IMR-90 (cell line): ENCODE data around the gene BAZ2B. TPM values are rescaled to one million over a fixed set of nuclear protein-coding genes. Genes with fewer than 3 reads are reported as not detected.

Experiments used
- ATAC-seq: fragments of 200-7000 bp; cut with Tn5 transposase; 2 replicates; pipeline ENCODE4 v1.9.1; 2020; ENCODE audit warnings: low read depth, mild to moderate bottlenecking, moderate library complexity
- BruUV-seq: library from RNA; stranded (reverse); fragments of 400-500 nt; replicated peaks from 2 replicates; lab custom pipeline; 2021; lab: Mats Ljungman, UMichigan
- CTCF ChIA-PET: fragments of 300-600 bp; formaldehyde crosslinking; extraction: SDS; loops from one replicate; lab custom pipeline; 2021; ENCODE audit warnings: antibody characterized with exemption; lab: Yijun Ruan, JAX
- POLR2A ChIA-PET: fragments of 300-600 bp; sonication (Branson Sonifier 250); formaldehyde crosslinking; loops from one replicate; lab custom pipeline; 2022; ENCODE audit warnings: antibody characterized with exemption; ENCODE audit not compliant: unreplicated experiment; lab: Charles Lee
- DNase-seq: peaks from one replicate; pipeline ENCODE4 v3.0.0; 2013
- H2AFZ ChIP-seq: replicated peaks from 2 replicates; pipeline ENCODE3; 2013; ENCODE audit warnings: low read length, mild to moderate bottlenecking; ENCODE audit not compliant: poor library complexity
- H2AK5ac ChIP-seq: 2 replicates; pipeline ENCODE4 v1.6.1; 2013; ENCODE audit warnings: low read depth, low read length, inconsistent platforms
- H2AK9ac ChIP-seq: replicated peaks from 2 replicates; pipeline ENCODE3; 2013; ENCODE audit warnings: mild to moderate bottlenecking, low read depth, low read length, moderate library complexity; ENCODE audit not compliant: poor library complexity
- H2BK120ac ChIP-seq: 2 replicates; pipeline ENCODE4 v1.6.1; 2013; ENCODE audit warnings: low read depth, low read length, inconsistent platforms
- H2BK15ac ChIP-seq: 3 replicates; pipeline ENCODE4 v1.6.1; 2013; ENCODE audit warnings: low read depth, low read length, inconsistent platforms
- H2BK20ac ChIP-seq: 2 replicates; pipeline ENCODE4 v1.6.1; 2013; ENCODE audit warnings: low read depth, mild to moderate bottlenecking, inconsistent platforms, low read length, moderate library complexity
- H2BK5ac ChIP-seq: 2 replicates; pipeline ENCODE4 v1.6.1; 2013; ENCODE audit warnings: mild to moderate bottlenecking, low read depth, low read length, inconsistent platforms; ENCODE audit not compliant: poor library complexity, severe bottlenecking
- H3K14ac ChIP-seq: replicated peaks from 2 replicates; pipeline ENCODE4 v1.6.1; 2013; ENCODE audit warnings: low read depth, low read length, inconsistent platforms
- H3K18ac ChIP-seq: 2 replicates; pipeline ENCODE4 v1.6.1; 2013; ENCODE audit warnings: low read depth, low read length, control low read depth
- H3K23ac ChIP-seq: 2 replicates; pipeline ENCODE4 v1.6.1; 2013; ENCODE audit warnings: low read depth, low read length, inconsistent platforms
- H3K27ac ChIP-seq: 2 replicates; pipeline ENCODE4 v1.5.1; 2013; ENCODE audit warnings: mild to moderate bottlenecking, control low read depth, low read length; ENCODE audit not compliant: insufficient read depth
- H3K27me3 ChIP-seq: 2 replicates; pipeline ENCODE4 v1.6.1; 2013; ENCODE audit warnings: low read length; ENCODE audit not compliant: control insufficient read depth, insufficient read depth
- H3K36me3 ChIP-seq: 2 replicates; pipeline ENCODE4 v1.6.1; 2013; ENCODE audit warnings: low read length, mixed read lengths; ENCODE audit not compliant: control insufficient read depth, insufficient read depth
- H3K4ac ChIP-seq: 2 replicates; pipeline ENCODE4 v1.6.1; 2013; ENCODE audit warnings: low read depth, low read length, inconsistent platforms
- H3K4me1 ChIP-seq: 2 replicates; pipeline ENCODE4 v1.6.1; 2013; ENCODE audit warnings: low read length, mixed read lengths; ENCODE audit not compliant: control insufficient read depth, insufficient read depth
- H3K4me2 ChIP-seq: 2 replicates; pipeline ENCODE4 v1.6.1; 2013; ENCODE audit warnings: low read depth, mild to moderate bottlenecking, control low read depth, low read length, moderate library complexity
- H3K4me3 ChIP-seq: 2 replicates; pipeline ENCODE4 v1.5.1; 2013; ENCODE audit warnings: low read depth, mild to moderate bottlenecking, control low read depth, low read length, moderate library complexity; ENCODE audit not compliant: insufficient read depth
- H3K56ac ChIP-seq: 2 replicates; pipeline ENCODE4 v1.6.1; 2013; ENCODE audit warnings: low read length, inconsistent platforms; ENCODE audit not compliant: insufficient read depth; ENCODE audit errors: extremely low read depth
- H3K79me1 ChIP-seq, 2 experiments: 2 replicates each; pipeline ENCODE4 v1.6.1; 2013; ENCODE audit warnings: low read length in 2 of 2, inconsistent platforms in 1 of 2, low read depth in 1 of 2
- H3K9ac ChIP-seq: 2 replicates; pipeline ENCODE4 v1.6.1; 2013; ENCODE audit warnings: low read depth, low read length, control low read depth
- H3K9me1 ChIP-seq: 2 replicates; pipeline ENCODE4 v1.6.1; 2013; ENCODE audit warnings: low read length, inconsistent platforms; ENCODE audit not compliant: insufficient read depth
- H3K9me3 ChIP-seq: 2 replicates; pipeline ENCODE4 v1.6.1; 2013; ENCODE audit warnings: low read length; ENCODE audit not compliant: control insufficient read depth, insufficient read depth
- H4K20me1 ChIP-seq: 2 replicates; pipeline ENCODE4 v1.6.1; 2013; ENCODE audit warnings: low read length, inconsistent platforms; ENCODE audit not compliant: insufficient read depth
- H4K5ac ChIP-seq: 2 replicates; pipeline ENCODE4 v1.6.1; 2013; ENCODE audit warnings: mild to moderate bottlenecking, low read depth, low read length, control low read depth
- H4K8ac ChIP-seq, 2 experiments: 2 replicates each; pipeline ENCODE4 v1.6.1; 2013; ENCODE audit warnings: low read depth in 2 of 2, low read length in 2 of 2, control low read depth in 1 of 2, inconsistent platforms in 1 of 2
- H4K91ac ChIP-seq: 2 replicates; pipeline ENCODE4 v1.6.1; 2013; ENCODE audit warnings: low read depth, low read length, inconsistent platforms; ENCODE audit not compliant: insufficient read depth
- BHLHE40 ChIP-seq: fragments of 150-350 bp; IDR thresholded peaks from 2 replicates; pipeline ENCODE4 v1.6.1; 2016; ENCODE audit warnings: mild to moderate bottlenecking, low read depth, low read length
- CEBPB ChIP-seq: IDR thresholded peaks from 2 replicates; pipeline ENCODE4 v1.6.1; 2012; ENCODE audit warnings: low read depth, low read length, improper control_type of control experiment
- CHD1 ChIP-seq: IDR thresholded peaks from 2 replicates; pipeline ENCODE4 v1.6.1; 2012; ENCODE audit warnings: low read depth, low read length, improper control_type of control experiment
- FOS ChIP-seq: fragments of 150-350 bp; IDR thresholded peaks from 2 replicates; pipeline ENCODE4 v1.6.1; 2016; ENCODE audit warnings: low read depth, low read length
- MAFK ChIP-seq: IDR thresholded peaks from 2 replicates; pipeline ENCODE4 v1.6.1; 2012; ENCODE audit warnings: low read depth, low read length, improper control_type of control experiment
- MAZ ChIP-seq: IDR thresholded peaks from 2 replicates; pipeline ENCODE4 v1.6.1; 2012; ENCODE audit warnings: low read depth, mild to moderate bottlenecking, low read length, improper control_type of control experiment, moderate library complexity, borderline replicate concordance
- MXI1 ChIP-seq: IDR thresholded peaks from 2 replicates; pipeline ENCODE4 v1.6.1; 2012; ENCODE audit warnings: low read depth, mild to moderate bottlenecking, low read length, moderate library complexity, borderline replicate concordance
- NFE2L2 ChIP-seq: fragments of 150-350 bp; IDR thresholded peaks from 2 replicates; pipeline ENCODE4 v1.6.1; 2016; ENCODE audit warnings: low read depth, mild to moderate bottlenecking, low read length
- POLR2A ChIP-seq: IDR thresholded peaks from 2 replicates; pipeline ENCODE4 v1.6.1; 2012; ENCODE audit warnings: mild to moderate bottlenecking, low read depth, low read length
- RAD21 ChIP-seq: IDR thresholded peaks from 2 replicates; pipeline ENCODE4 v1.6.1; 2012; ENCODE audit warnings: low read length, improper control_type of control experiment
- RCOR1 ChIP-seq: IDR thresholded peaks from 2 replicates; pipeline ENCODE4 v1.6.1; 2012; ENCODE audit warnings: mild to moderate bottlenecking, low read length, improper control_type of control experiment; ENCODE audit not compliant: insufficient replicate concordance
- RFX5 ChIP-seq: IDR thresholded peaks from 2 replicates; pipeline ENCODE4 v1.8.0; 2012; ENCODE audit warnings: low read depth, mild to moderate bottlenecking, low read length, moderate library complexity
- SMC3 ChIP-seq: fragments of 150-350 bp; IDR thresholded peaks from 2 replicates; pipeline ENCODE4 v1.6.1; 2016; ENCODE audit warnings: low read depth, mild to moderate bottlenecking, antibody characterized with exemption, low read length, moderate library complexity
- WGBS, 2 experiments: methylation state at CpG; one replicate each; pipeline versions ENCODE4 v1.1.5 to v1.1.7; 2013; ENCODE audit warnings: missing lambda C conversion rate in 2 of 2; ENCODE audit not compliant: insufficient read length in 1 of 2; ENCODE audit errors: extremely low coverage in 2 of 2; 5-methylcytosine and 5-hydroxymethylcytosine counted together
- dilution Hi-C: fragments of 300-500 bp; cut with HindIII; formaldehyde crosslinking; loops from one replicate; pipeline ENCODE4 v1.14.3; 2018; ENCODE audit warnings: low sequenced_read_pairs; ENCODE audit not compliant: unreplicated experiment
- in situ Hi-C: fragments of 300-500 bp; cut with MboI; formaldehyde crosslinking; loops from 3 replicates; pipeline ENCODE4 v1.14.3; 2019; ENCODE audit warnings: low sequenced_read_pairs, inconsistent platforms, mixed read lengths
- intact Hi-C: fragments of 100-400 bp; cut with micrococcal nuclease; formaldehyde crosslinking; loops from 2 replicates; pipeline ENCODE4 v1.10.0; 2022
- polyA plus RNA-seq, 3 experiments: library from polyadenylated mRNA; depleted of rRNA; stranded (reverse); fragments of >200 nt; gene quantifications; 2 replicates each; pipeline ENCODE4 v1.2.3, GENCODE V29; 2012; ENCODE audit warnings: low replicate concordance in 1 of 3
- total RNA-seq: library from RNA; depleted of rRNA; stranded (reverse); fragments of >200 nt; gene quantifications from 2 replicates; pipeline ENCODE4 v1.2.3, GENCODE V29; 2012
- TF ChIP-seq, protein P1 (sequence below): fragments of 150-350 bp; IDR thresholded peaks from 2 replicates; pipeline ENCODE4 v1.6.1; 2017; ENCODE audit warnings: mild to moderate bottlenecking, antibody characterized with exemption, low read length, low read depth
- TF ChIP-seq, protein P2 (sequence below): conservative IDR thresholded peaks from 2 replicates; pipeline ENCODE4 v1.5.1; 2012; ENCODE audit warnings: mild to moderate bottlenecking, low read depth, low read length, improper control_type of control experiment
- TF ChIP-seq, protein P3 (sequence below): fragments of 150-350 bp; IDR thresholded peaks from 2 replicates; pipeline ENCODE4 v1.6.1; 2016; ENCODE audit warnings: low read depth, mild to moderate bottlenecking, low read length, moderate library complexity, borderline replicate concordance

The BAZ2B gene
- total and polyA plus RNA-seq, 2 of the 4 experiments (the other 2 are of a cell fraction) = 8.9 to 42.1 TPM

DNA sequence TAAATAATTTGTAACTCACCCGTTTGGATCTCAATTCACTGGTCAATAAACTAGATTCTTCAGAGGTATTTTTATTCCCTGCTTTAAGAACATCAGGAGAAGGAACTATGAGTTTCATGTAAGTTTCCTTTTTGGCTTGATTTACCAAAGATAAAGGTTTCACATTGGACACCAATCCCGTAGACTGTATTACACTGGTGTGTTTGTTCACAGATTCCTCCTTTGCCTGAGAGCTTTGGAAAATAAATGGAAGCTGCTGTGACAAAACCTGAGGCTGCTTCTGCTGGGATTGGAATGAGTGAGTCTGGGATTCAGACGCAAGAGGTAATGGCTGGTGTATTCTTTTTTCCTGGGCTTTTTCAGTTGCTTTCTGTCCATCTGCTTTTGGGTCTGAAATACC, 178.1 kb downstream of the BAZ2B start:
- no peak overlapping the region for H2BK5ac ChIP-seq

More for the DNA sequence above, 178.1 kb downstream of the BAZ2B start:
- no peak overlapping the region for H3K18ac ChIP-seq
- intact Hi-C loops (no loop called here), dilution Hi-C loops (no loop called here), in situ Hi-C loops (no loop called here)
- H2AFZ ChIP-seq = no peak overlapping the region
- no peak for TF ChIP-seq SMC3
- TF ChIP-seq, protein P1, sequence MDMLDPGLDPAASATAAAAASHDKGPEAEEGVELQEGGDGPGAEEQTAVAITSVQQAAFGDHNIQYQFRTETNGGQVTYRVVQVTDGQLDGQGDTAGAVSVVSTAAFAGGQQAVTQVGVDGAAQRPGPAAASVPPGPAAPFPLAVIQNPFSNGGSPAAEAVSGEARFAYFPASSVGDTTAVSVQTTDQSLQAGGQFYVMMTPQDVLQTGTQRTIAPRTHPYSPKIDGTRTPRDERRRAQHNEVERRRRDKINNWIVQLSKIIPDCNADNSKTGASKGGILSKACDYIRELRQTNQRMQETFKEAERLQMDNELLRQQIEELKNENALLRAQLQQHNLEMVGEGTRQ = no peak
- TF ChIP-seq NFE2L2 = no peak
- no peak for TF ChIP-seq CEBPB
- TF ChIP-seq RCOR1 = no peak
- no peak for TF ChIP-seq MAFK
- TF ChIP-seq RFX5 = no peak
- no peak for TF ChIP-seq MAZ
- TF ChIP-seq CHD1 = no peak
- no peak for TF ChIP-seq BHLHE40
- no peak for TF ChIP-seq MXI1
- TF ChIP-seq RAD21 = no peak
- TF ChIP-seq FOS = no peak
- TF ChIP-seq, protein P2, sequence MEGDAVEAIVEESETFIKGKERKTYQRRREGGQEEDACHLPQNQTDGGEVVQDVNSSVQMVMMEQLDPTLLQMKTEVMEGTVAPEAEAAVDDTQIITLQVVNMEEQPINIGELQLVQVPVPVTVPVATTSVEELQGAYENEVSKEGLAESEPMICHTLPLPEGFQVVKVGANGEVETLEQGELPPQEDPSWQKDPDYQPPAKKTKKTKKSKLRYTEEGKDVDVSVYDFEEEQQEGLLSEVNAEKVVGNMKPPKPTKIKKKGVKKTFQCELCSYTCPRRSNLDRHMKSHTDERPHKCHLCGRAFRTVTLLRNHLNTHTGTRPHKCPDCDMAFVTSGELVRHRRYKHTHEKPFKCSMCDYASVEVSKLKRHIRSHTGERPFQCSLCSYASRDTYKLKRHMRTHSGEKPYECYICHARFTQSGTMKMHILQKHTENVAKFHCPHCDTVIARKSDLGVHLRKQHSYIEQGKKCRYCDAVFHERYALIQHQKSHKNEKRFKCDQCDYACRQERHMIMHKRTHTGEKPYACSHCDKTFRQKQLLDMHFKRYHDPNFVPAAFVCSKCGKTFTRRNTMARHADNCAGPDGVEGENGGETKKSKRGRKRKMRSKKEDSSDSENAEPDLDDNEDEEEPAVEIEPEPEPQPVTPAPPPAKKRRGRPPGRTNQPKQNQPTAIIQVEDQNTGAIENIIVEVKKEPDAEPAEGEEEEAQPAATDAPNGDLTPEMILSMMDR = no peak
- TF ChIP-seq POLR2A = no peak
- TF ChIP-seq, protein P3, sequence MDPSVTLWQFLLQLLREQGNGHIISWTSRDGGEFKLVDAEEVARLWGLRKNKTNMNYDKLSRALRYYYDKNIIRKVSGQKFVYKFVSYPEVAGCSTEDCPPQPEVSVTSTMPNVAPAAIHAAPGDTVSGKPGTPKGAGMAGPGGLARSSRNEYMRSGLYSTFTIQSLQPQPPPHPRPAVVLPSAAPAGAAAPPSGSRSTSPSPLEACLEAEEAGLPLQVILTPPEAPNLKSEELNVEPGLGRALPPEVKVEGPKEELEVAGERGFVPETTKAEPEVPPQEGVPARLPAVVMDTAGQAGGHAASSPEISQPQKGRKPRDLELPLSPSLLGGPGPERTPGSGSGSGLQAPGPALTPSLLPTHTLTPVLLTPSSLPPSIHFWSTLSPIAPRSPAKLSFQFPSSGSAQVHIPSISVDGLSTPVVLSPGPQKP = no peak
- H3K4me1 ChIP-seq = no peaks in the 10 kb centered on the region
- ATAC-seq = no peak
- H4K5ac ChIP-seq = no peak overlapping the region
- no peak overlapping the region for H3K23ac ChIP-seq
- no peak overlapping the region for H3K27ac ChIP-seq
- H2BK120ac ChIP-seq = no peak overlapping the region
- no peak for DNase-seq
- no peaks in the 10 kb centered on the region for H3K27me3 ChIP-seq
- peaks cover 9% of the 10 kb centered on the region for H3K36me3 ChIP-seq
- H3K9ac ChIP-seq = no peak overlapping the region
- BruUV-seq = no TSS peak
- no peak overlapping the region for H4K91ac ChIP-seq
- no CpG with 5 or more reads among the region's 3 CpGs for WGBS, 2 experiments
- H2BK20ac ChIP-seq = no peak overlapping the region
- H2BK15ac ChIP-seq = no peak overlapping the region
- no peak overlapping the region for H3K4ac ChIP-seq
- H3K14ac ChIP-seq = no peak overlapping the region
- no peak overlapping the region for H3K4me2 ChIP-seq
- no peaks in the 10 kb centered on the region for H3K9me3 ChIP-seq
- H2AK9ac ChIP-seq = no peak overlapping the region
- POLR2A ChIA-PET = no interaction called here
- no peak overlapping the region for H4K8ac ChIP-seq
- H4K20me1 ChIP-seq = no peaks in the 10 kb centered on the region
- no peak overlapping the region for H3K56ac ChIP-seq
- no peaks in the 10 kb centered on the region for H3K79me1 ChIP-seq
- CTCF ChIA-PET = no interaction called here
- no peaks in the 10 kb centered on the region for H3K9me1 ChIP-seq
- no peak overlapping the region for H3K4me3 ChIP-seq
- H2AK5ac ChIP-seq = no peak overlapping the region
